Measurements from ENCODE around the gene SUGCT. TPM values are rescaled to one million over a fixed set of nuclear protein-coding genes. Genes with fewer than 3 reads are reported as not detected.

Gene SUGCT
- total and polyA plus RNA-seq, 2 of the 13 experiments (the other 11 are each of a cell fraction or from before 2014, with no cell fraction given) = 10.1 to 22.2 TPM

- in situ Hi-C loops (cut with HindIII; ENCODE audit: extremely low pct_ligation_motif_present, low pct_unique_long_range_greater_than_20kb) = no loop called here
- Histone ChIP-seq H4K20me1 (ENCODE audit: insufficient read depth, low read length) (no peaks in the 10 kb centered on the region), H3K4me2 (ENCODE audit: low read depth, low read length) (no peak overlapping the region), H3K9me3 (ENCODE audit: low read length) (no peaks in the 10 kb centered on the region), H3K79me2 (ENCODE audit: insufficient read depth, low read length) (no peaks in the 10 kb centered on the region), H3K27me3 (ENCODE audit: control insufficient read depth in 1 of 2, insufficient read depth in 2 of 2, low read length in 2 of 2) (no peaks in the 10 kb centered on the region), H3K4me3 (replicated peaks in 1 of 3; ENCODE audit: insufficient read depth in 1 of 3, low read depth in 2 of 3, low read length in 3 of 3) (no peak overlapping the region), H2AFZ (ENCODE audit: low read length) (no peak overlapping the region), H3K27ac (ENCODE audit: extremely low read length, insufficient read depth, low read length) (no peak overlapping the region), H3K9ac (ENCODE audit: insufficient read depth, low read depth, low read length) (no peak overlapping the region), H3K36me3 (replicated peaks in 1 of 2; ENCODE audit: control insufficient read depth in 1 of 2, insufficient read depth in 2 of 2, low read length in 2 of 2) (no peaks in the 10 kb centered on the region), H3K4me1 (ENCODE audit: insufficient read depth, low read length) (no peaks in the 10 kb centered on the region)
- ATAC-seq (no peak), FAIRE-seq (no peak), DNase-seq (ENCODE audit: low spot score) (no peak)
- CTCF ChIA-PET (ENCODE audit: low intra/inter-chr PET ratio, low total read pairs) = no interaction called here
- POLR2A ChIA-PET = no interaction called here
- BruUV-seq (replicated peaks) = no TSS peak
- 100% methylated on average over 3 of the region's 3 CpGs for WGBS (ENCODE audit: low lambda C conversion rate)
- intact Hi-C loops (cut with micrococcal nuclease; ENCODE audit: unreplicated experiment) = no loop called here
- TF ChIP-seq ZNF816 (CRISPR knock-in tag; IDR thresholded peaks at IDR 0.05; ENCODE audit: borderline replicate concordance) = no peak
- no peak for TF ChIP-seq NFYB (CRISPR knock-in tag; IDR thresholded peaks at IDR 0.05)
- TF ChIP-seq SMC3 (IDR thresholded peaks at IDR 0.05; ENCODE audit: low read length) = no peak
- TF ChIP-seq, protein P1, sequence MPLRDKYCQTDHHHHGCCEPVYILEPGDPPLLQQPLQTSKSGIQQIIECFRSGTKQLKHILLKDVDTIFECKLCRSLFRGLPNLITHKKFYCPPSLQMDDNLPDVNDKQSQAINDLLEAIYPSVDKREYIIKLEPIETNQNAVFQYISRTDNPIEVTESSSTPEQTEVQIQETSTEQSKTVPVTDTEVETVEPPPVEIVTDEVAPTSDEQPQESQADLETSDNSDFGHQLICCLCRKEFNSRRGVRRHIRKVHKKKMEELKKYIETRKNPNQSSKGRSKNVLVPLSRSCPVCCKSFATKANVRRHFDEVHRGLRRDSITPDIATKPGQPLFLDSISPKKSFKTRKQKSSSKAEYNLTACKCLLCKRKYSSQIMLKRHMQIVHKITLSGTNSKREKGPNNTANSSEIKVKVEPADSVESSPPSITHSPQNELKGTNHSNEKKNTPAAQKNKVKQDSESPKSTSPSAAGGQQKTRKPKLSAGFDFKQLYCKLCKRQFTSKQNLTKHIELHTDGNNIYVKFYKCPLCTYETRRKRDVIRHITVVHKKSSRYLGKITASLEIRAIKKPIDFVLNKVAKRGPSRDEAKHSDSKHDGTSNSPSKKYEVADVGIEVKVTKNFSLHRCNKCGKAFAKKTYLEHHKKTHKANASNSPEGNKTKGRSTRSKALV (CRISPR knock-in tag; IDR thresholded peaks at IDR 0.05) = no peak
- no peak for TF ChIP-seq ZNF619 (CRISPR knock-in tag; IDR thresholded peaks at IDR 0.05)
- TF ChIP-seq FOXK1 (CRISPR knock-in tag; IDR thresholded peaks at IDR 0.05; ENCODE audit: borderline replicate concordance, low read depth) = no peak
- TF ChIP-seq SALL2 (CRISPR knock-in tag; IDR thresholded peaks at IDR 0.05) = no peak
- TF ChIP-seq ZNF614 (CRISPR knock-in tag; IDR thresholded peaks at IDR 0.05; ENCODE audit: borderline replicate concordance) = no peak
- no peak for TF ChIP-seq ZIK1 (CRISPR knock-in tag; IDR thresholded peaks at IDR 0.05; ENCODE audit: borderline replicate concordance, low read depth)
- no peak for TF ChIP-seq ZNF776 (CRISPR knock-in tag; IDR thresholded peaks at IDR 0.05)
- TF ChIP-seq, protein P2, sequence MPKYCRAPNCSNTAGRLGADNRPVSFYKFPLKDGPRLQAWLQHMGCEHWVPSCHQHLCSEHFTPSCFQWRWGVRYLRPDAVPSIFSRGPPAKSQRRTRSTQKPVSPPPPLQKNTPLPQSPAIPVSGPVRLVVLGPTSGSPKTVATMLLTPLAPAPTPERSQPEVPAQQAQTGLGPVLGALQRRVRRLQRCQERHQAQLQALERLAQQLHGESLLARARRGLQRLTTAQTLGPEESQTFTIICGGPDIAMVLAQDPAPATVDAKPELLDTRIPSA (CRISPR knock-in tag; IDR thresholded peaks at IDR 0.05; ENCODE audit: borderline replicate concordance) = no peak
- no peak for TF ChIP-seq ZNF136 (CRISPR knock-in tag; IDR thresholded peaks at IDR 0.05; ENCODE audit: low read depth)
- TF ChIP-seq, protein P3, sequence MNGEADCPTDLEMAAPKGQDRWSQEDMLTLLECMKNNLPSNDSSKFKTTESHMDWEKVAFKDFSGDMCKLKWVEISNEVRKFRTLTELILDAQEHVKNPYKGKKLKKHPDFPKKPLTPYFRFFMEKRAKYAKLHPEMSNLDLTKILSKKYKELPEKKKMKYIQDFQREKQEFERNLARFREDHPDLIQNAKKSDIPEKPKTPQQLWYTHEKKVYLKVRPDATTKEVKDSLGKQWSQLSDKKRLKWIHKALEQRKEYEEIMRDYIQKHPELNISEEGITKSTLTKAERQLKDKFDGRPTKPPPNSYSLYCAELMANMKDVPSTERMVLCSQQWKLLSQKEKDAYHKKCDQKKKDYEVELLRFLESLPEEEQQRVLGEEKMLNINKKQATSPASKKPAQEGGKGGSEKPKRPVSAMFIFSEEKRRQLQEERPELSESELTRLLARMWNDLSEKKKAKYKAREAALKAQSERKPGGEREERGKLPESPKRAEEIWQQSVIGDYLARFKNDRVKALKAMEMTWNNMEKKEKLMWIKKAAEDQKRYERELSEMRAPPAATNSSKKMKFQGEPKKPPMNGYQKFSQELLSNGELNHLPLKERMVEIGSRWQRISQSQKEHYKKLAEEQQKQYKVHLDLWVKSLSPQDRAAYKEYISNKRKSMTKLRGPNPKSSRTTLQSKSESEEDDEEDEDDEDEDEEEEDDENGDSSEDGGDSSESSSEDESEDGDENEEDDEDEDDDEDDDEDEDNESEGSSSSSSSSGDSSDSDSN (CRISPR knock-in tag; IDR thresholded peaks at IDR 0.05) = no peak
- TF ChIP-seq RCOR2 (CRISPR knock-in tag; IDR thresholded peaks at IDR 0.05) = no peak
- no peak for TF ChIP-seq ELF1 (CRISPR knock-in tag; IDR thresholded peaks at IDR 0.05)
- TF ChIP-seq, protein P4, sequence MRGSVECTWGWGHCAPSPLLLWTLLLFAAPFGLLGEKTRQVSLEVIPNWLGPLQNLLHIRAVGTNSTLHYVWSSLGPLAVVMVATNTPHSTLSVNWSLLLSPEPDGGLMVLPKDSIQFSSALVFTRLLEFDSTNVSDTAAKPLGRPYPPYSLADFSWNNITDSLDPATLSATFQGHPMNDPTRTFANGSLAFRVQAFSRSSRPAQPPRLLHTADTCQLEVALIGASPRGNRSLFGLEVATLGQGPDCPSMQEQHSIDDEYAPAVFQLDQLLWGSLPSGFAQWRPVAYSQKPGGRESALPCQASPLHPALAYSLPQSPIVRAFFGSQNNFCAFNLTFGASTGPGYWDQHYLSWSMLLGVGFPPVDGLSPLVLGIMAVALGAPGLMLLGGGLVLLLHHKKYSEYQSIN (CRISPR knock-in tag; IDR thresholded peaks at IDR 0.05; ENCODE audit: borderline replicate concordance) = no peak
Observed at GRCh38 chr7:40167291-40167690, 32.5 kb downstream of the SUGCT start.
